A549 (cell line): ENCODE results near the gene NKIRAS2. TPM values are rescaled to one million over a fixed set of nuclear protein-coding genes. Genes with fewer than 3 reads are reported as not detected.

Source experiments
- ATAC-seq, 2 experiments: fragments of 200-7000 bp in 1 of 2; fragments of >200 bp in 1 of 2; cut with Nextera tagmentation in 1 of 2; cut with Tn5 transposase in 1 of 2; 3 replicates each; pipeline versions ENCODE4 v1.8.0 to v1.9.1; 2018 to 2020; ENCODE audit warnings: mild to moderate bottlenecking in 1 of 2, moderate library complexity in 1 of 2
- CTCF ChIA-PET: fragments of 300-600 bp; sonication (Branson Sonifier 250); formaldehyde crosslinking; extraction: SDS; loops from one replicate; lab custom pipeline; 2021; ENCODE audit warnings: antibody characterized with exemption, inconsistent platforms; lab: Yijun Ruan, JAX
- POLR2A ChIA-PET: fragments of 350-600 bp; formaldehyde crosslinking; extraction: SDS; loops from one replicate; lab custom pipeline; 2021; ENCODE audit warnings: antibody characterized with exemption, inconsistent platforms; lab: Yijun Ruan, JAX
- DNase-seq, 2 experiments: peaks; one replicate each; pipeline versions ENCODE4 v3.0.0 to v3.0.0-alpha.2; 2011 to 2016; ENCODE audit warnings: low read depth in 1 of 2, low spot score in 1 of 2
- FAIRE-seq: peaks from 2 replicates; lab custom pipeline; 2011; peaks lifted over from hg19 to GRCh38; lab: Jason Lieb, UNC
- H3K27ac ChIP-seq, 2 experiments: fragments of >200 bp; sonication (Bioruptor Twin); formaldehyde crosslinking; 3 replicates each; pipeline ENCODE4 v1.5.1; 2016 to 2017
- H3K4me1 ChIP-seq: fragments of >200 bp; sonication (Bioruptor Twin); formaldehyde crosslinking; 3 replicates; pipeline ENCODE4 v1.6.1; 2016
- H3K4me2 ChIP-seq: fragments of >200 bp; sonication (Bioruptor Twin); formaldehyde crosslinking; 3 replicates; pipeline ENCODE4 v1.6.1; 2016
- H3K4me3 ChIP-seq: fragments of >200 bp; sonication (Bioruptor Twin); formaldehyde crosslinking; 3 replicates; pipeline ENCODE4 v1.5.1; 2016
- H3K9me3 ChIP-seq: fragments of >200 bp; sonication (Bioruptor Twin); formaldehyde crosslinking; 3 replicates; pipeline ENCODE4 v1.6.1; 2016
- BHLHE40 ChIP-seq: IDR thresholded peaks from 2 replicates; pipeline ENCODE4 v1.6.1; 2012; ENCODE audit warnings: low read depth, low read length, inconsistent platforms
- CEBPB ChIP-seq, 2 experiments: fragments of >200 bp in 1 of 2; sonication (Bioruptor Twin) in 1 of 2; formaldehyde crosslinking in 1 of 2; IDR thresholded peaks; 2 replicates each; pipeline ENCODE4 v1.6.1; 2012 to 2016
- FOSL2 ChIP-seq, 2 experiments: fragments of 450-650 bp in 1 of 2; fragments of >200 bp in 1 of 2; sonication (Bioruptor Twin) in 1 of 2; formaldehyde crosslinking; IDR thresholded peaks; 2 replicates each; pipeline versions ENCODE4 v1.5.0 to v1.6.1; 2016 to 2020; ENCODE audit warnings: mild to moderate bottlenecking in 1 of 2, moderate library complexity in 1 of 2
- HEYL ChIP-seq: fragments of 250-450 bp; sonication (Bioruptor Pico); IDR thresholded peaks from 2 replicates; pipeline ENCODE4 v1.8.0; 2021; ENCODE audit warnings: mild to moderate bottlenecking, moderate library complexity
- HOXA7 ChIP-seq: fragments of 250-450 bp; sonication (Bioruptor Pico); IDR thresholded peaks from 2 replicates; pipeline ENCODE4 v1.5.0; 2020; ENCODE audit warnings: mild to moderate bottlenecking, moderate library complexity
- HOXB13 ChIP-seq: fragments of 250-450 bp; sonication (Bioruptor Pico); IDR thresholded peaks from 2 replicates; pipeline ENCODE4 v1.5.0; 2020; ENCODE audit warnings: low read depth, mild to moderate bottlenecking, moderate library complexity
- JUN ChIP-seq, 2 experiments: fragments of >200 bp; sonication (Bioruptor Twin); formaldehyde crosslinking; IDR thresholded peaks; 2 replicates in 1 of 2; 3 replicates in 1 of 2; pipeline ENCODE4 v1.6.1; 2016 to 2017
- JUNB ChIP-seq: fragments of >200 bp; sonication (Bioruptor Twin); formaldehyde crosslinking; IDR thresholded peaks from 2 replicates; pipeline ENCODE4 v1.6.1; 2016
- KDM1A ChIP-seq: fragments of 200-600 bp; sonication (generic); IDR thresholded peaks from 2 replicates; pipeline ENCODE4 v1.6.1; 2016; ENCODE audit warnings: low read depth, mild to moderate bottlenecking
- KDM5A ChIP-seq: fragments of 200-600 bp; sonication (generic); IDR thresholded peaks from 2 replicates; pipeline ENCODE4 v1.6.1; 2016; ENCODE audit warnings: antibody characterized with exemption, mild to moderate bottlenecking
- MAFK ChIP-seq: fragments of 450-650 bp; IDR thresholded peaks from 2 replicates; pipeline ENCODE4 v1.6.1; 2014; ENCODE audit not compliant: partially characterized antibody
- NFE2L2 ChIP-seq: fragments of 150-350 bp; conservative IDR thresholded peaks from 2 replicates; pipeline ENCODE4 v1.6.1; 2014; ENCODE audit warnings: low read length
- NPAS2 ChIP-seq: fragments of 250-450 bp; sonication (Bioruptor Pico); IDR thresholded peaks from 2 replicates; pipeline ENCODE4 v1.8.0; 2022; ENCODE audit warnings: mild to moderate bottlenecking, moderate library complexity, borderline replicate concordance
- PHF8 ChIP-seq: fragments of 200-600 bp; sonication (generic); IDR thresholded peaks from 2 replicates; pipeline ENCODE4 v1.6.1; 2016; ENCODE audit warnings: low read depth, mild to moderate bottlenecking, antibody characterized with exemption, moderate library complexity, borderline replicate concordance
- POLR2A ChIP-seq: IDR thresholded peaks from 2 replicates; pipeline ENCODE4 v1.6.1; 2012; ENCODE audit warnings: mild to moderate bottlenecking, low read length
- POLR2AphosphoS2 ChIP-seq: conservative IDR thresholded peaks from 2 replicates; pipeline ENCODE4 v1.6.1; 2012; ENCODE audit warnings: low read length, improper control_type of control experiment, inconsistent platforms
- RCOR1 ChIP-seq: fragments of 150-350 bp; IDR thresholded peaks from 2 replicates; pipeline ENCODE4 v1.6.1; 2014; ENCODE audit warnings: antibody characterized with exemption, low read length, low read depth
- RNF2 ChIP-seq: fragments of 200-600 bp; sonication (generic); IDR thresholded peaks from 2 replicates; pipeline ENCODE4 v1.6.1; 2016; ENCODE audit warnings: low read depth, mild to moderate bottlenecking, antibody characterized with exemption, moderate library complexity, borderline replicate concordance
- SMC3 ChIP-seq: fragments of >200 bp; sonication (Bioruptor Twin); formaldehyde crosslinking; IDR thresholded peaks from 3 replicates; pipeline ENCODE4 v1.6.1; 2018; ENCODE audit warnings: inconsistent platforms
- SREBF2 ChIP-seq: fragments of 450-650 bp; IDR thresholded peaks from 2 replicates; pipeline ENCODE4 v1.6.1; 2014; ENCODE audit warnings: mild to moderate bottlenecking, moderate library complexity
- TP53 ChIP-seq: fragments of 250-450 bp; sonication (Bioruptor Pico); IDR thresholded peaks from 2 replicates; pipeline ENCODE4 v1.5.0; 2021; ENCODE audit warnings: mild to moderate bottlenecking, moderate library complexity
- ZC3H11A ChIP-seq: fragments of 450-650 bp; IDR thresholded peaks from 2 replicates; pipeline ENCODE4 v1.6.1; 2014; ENCODE audit warnings: antibody characterized with exemption, mild to moderate bottlenecking
- ZNF302 ChIP-seq: fragments of 250-450 bp; sonication (Bioruptor Pico); IDR thresholded peaks from 2 replicates; pipeline ENCODE4 v1.9.0; 2021; ENCODE audit warnings: inconsistent platforms, mild to moderate bottlenecking, moderate library complexity
- ZSCAN20 ChIP-seq: fragments of 250-450 bp; sonication (Bioruptor Pico); IDR thresholded peaks from 2 replicates; pipeline ENCODE4 v1.8.0; 2022; ENCODE audit warnings: mild to moderate bottlenecking, moderate library complexity
- WGBS: methylation state at CpG from one replicate; pipeline ENCODE4 v1.1.6; 2017; ENCODE audit errors: missing lambda C conversion rate; 5-methylcytosine and 5-hydroxymethylcytosine counted together
- polyA plus RNA-seq, 4 experiments: library from polyadenylated mRNA; depleted of rRNA in 3 of 4; stranded (reverse); fragments of >200 nt; fragmentation: RNase III in 1 of 4; extraction: RNeasy Plus Mini Kit Qiagen cat#74134 plus additional on column Dnase treatment in 1 of 4; gene quantifications; 2 replicates in 3 of 4; 3 replicates in 1 of 4; pipeline ENCODE4 v1.2.3, GENCODE V29; 2011 to 2017
- TF ChIP-seq, protein P1 (sequence below): fragments of >200 bp; sonication (Bioruptor Twin); formaldehyde crosslinking; IDR thresholded peaks from 3 replicates; pipeline ENCODE4 v1.5.1; 2016
- TF ChIP-seq, protein P2 (sequence below): fragments of 450-650 bp; IDR thresholded peaks from 2 replicates; pipeline ENCODE4 v1.6.1; 2014; ENCODE audit warnings: antibody characterized with exemption
- TF ChIP-seq, protein P3 (sequence below): IDR thresholded peaks from 2 replicates; pipeline ENCODE4 v1.6.1; 2012; ENCODE audit warnings: low read depth, borderline replicate concordance
- TF ChIP-seq, protein P4 (sequence below): fragments of 150-350 bp; IDR thresholded peaks from 2 replicates; pipeline ENCODE4 v1.6.1; 2014; ENCODE audit warnings: low read depth, mild to moderate bottlenecking, low read length
- TF ChIP-seq, protein P5 (sequence below): fragments of >200 bp; sonication (Bioruptor Twin); formaldehyde crosslinking; IDR thresholded peaks from 3 replicates; pipeline ENCODE4 v1.6.1; 2016
- TF ChIP-seq, protein P6 (sequence below): IDR thresholded peaks from 2 replicates; pipeline ENCODE4 v1.6.1; 2012
- TF ChIP-seq, protein P7 (sequence below): fragments of 250-450 bp; sonication (Bioruptor Pico); IDR thresholded peaks from 2 replicates; pipeline ENCODE4 v1.5.0; 2020; ENCODE audit warnings: low read depth, mild to moderate bottlenecking, moderate library complexity

NKIRAS2 gene
- polyA plus RNA-seq, 2 of the 4 experiments (the other 2 are of a cell fraction) = 48.0 to 52.2 TPM

DNA sequence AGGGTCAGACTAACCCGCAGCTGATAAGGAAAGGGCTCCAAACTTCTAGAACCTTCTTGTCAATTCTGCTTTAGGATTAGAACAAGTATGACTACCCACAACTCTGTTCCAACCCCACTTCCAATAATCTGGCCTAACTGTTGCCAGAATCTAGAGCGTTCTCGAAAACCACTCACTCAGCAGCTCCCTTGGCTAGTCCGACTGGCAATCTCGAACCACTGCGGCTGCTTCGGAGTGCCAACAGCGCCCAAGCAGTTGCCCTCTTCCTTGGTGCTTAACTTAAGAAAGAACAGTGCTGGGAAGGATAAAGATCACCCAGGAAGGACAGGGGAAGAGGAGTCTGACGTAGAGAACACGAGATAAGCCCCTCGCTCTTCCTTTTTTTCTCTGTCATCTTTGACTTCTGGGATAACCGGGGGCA, 3.5 kb upstream of the NKIRAS2 start (continued):
- TF ChIP-seq ZC3H11A (no peak), FOSL2 (IDR thresholded peaks at IDR 0.05) (no peak), FOSL2 (CRISPR knock-in tag; IDR thresholded peaks at IDR 0.05) (no peak), KDM1A (no peak), POLR2AphosphoS2 (no peak), HOXB13 (CRISPR knock-in tag) (no peak), NPAS2 (CRISPR knock-in tag) (no peak), MAFK (no peak)
- TF ChIP-seq, protein P1, sequence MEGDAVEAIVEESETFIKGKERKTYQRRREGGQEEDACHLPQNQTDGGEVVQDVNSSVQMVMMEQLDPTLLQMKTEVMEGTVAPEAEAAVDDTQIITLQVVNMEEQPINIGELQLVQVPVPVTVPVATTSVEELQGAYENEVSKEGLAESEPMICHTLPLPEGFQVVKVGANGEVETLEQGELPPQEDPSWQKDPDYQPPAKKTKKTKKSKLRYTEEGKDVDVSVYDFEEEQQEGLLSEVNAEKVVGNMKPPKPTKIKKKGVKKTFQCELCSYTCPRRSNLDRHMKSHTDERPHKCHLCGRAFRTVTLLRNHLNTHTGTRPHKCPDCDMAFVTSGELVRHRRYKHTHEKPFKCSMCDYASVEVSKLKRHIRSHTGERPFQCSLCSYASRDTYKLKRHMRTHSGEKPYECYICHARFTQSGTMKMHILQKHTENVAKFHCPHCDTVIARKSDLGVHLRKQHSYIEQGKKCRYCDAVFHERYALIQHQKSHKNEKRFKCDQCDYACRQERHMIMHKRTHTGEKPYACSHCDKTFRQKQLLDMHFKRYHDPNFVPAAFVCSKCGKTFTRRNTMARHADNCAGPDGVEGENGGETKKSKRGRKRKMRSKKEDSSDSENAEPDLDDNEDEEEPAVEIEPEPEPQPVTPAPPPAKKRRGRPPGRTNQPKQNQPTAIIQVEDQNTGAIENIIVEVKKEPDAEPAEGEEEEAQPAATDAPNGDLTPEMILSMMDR = no peak

DNA sequence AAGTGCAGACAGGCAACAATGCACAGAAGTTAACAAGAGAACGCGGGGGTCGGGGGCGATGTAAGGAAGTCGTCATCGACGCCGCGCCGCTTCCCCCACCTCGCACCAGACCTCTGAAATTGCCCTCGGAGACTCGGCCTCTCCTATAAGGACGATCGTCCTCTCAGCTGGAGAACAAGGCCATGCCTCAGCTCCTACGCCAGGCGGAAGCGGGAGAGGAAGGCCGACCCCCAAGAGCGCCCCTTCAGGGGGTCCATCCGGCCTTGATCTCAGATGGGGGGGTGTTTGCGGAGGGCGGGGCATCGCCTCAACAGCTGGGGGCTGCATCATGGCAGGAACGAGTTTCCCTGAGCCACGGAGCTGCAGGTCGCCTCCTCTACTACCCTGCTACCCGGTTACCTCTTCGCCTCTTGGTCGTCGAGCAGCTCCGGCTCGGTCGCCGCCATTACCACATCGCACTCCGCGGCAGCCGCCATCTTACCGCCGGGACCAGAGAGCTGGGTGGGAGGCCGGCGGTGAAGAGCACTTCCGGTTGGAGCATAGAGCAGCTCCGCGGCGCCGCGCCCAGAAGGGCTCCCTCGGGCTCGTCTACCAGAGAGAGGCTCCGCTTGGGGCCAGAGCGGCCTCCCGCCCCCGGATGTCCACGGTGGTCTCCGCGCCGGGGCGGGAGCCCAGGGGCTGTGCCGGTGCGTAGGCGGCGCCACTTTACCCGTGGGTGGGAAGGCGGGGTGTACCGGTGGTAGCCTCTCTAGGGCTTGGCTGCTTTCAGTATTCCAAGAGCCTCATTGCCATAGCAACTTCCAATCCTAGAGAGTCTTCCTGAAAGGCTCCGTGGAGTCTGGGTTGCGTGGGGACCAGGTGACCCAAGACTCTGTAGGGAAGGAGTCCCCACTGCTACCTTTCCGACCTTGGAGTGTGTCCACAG, 2.7 kb upstream of the NKIRAS2 start, which contains the start of gene DNAJC7:
Gene DNAJC7 (minus strand): TSS at position 499 of the 925 bp plus-strand sequence. CDS start 23 bp downstream, at position 476.
- CTCF ChIA-PET = interaction anchor here (0.6 to 19.4 kb wide), 15 partner anchors 7 to 121 kb away, joined by 3 to 658 read pairs (median 8); partner anchors contain the start of genes CNP, DHX58, HSPB9 and KAT2A
- WGBS = 1% methylated on average over 54 of the region's 70 CpGs
- H3K4me1 ChIP-seq = peaks cover 25% of the 10 kb centered on the region
- H3K4me3 ChIP-seq = peak within 1 kb of the TSS; percentile 72
- peak within 1 kb of the TSS; percentile 87 for H3K4me2 ChIP-seq
- no peaks in the 10 kb centered on the region for H3K9me3 ChIP-seq
- DNase-seq = peak; percentile 96 to 98
- ATAC-seq = peak; percentile 92 to 95
- peak within 1 kb of the TSS; percentile 93 to 94 for H3K27ac ChIP-seq
- no peak for FAIRE-seq
- POLR2A ChIA-PET = interaction anchor here (0.5 to 2.3 kb wide), 28 partner anchors 8 to 1916 kb away, joined by 3 to 27 read pairs (median 3); partner anchors contain the start of genes CNP, KAT2A, ODAD4 and STAT5A
- no peak for TF ChIP-seq ZSCAN20 (CRISPR knock-in tag)
- TF ChIP-seq JUNB = no peak
- TF ChIP-seq HEYL (CRISPR knock-in tag) = no peak
- TF ChIP-seq HOXA7 (CRISPR knock-in tag) = no peak
- 0 out of 2 replicates have a peak, but pooled peaks have one; percentile 70 for TF ChIP-seq TP53 (CRISPR knock-in tag)
- TF ChIP-seq, protein P2, sequence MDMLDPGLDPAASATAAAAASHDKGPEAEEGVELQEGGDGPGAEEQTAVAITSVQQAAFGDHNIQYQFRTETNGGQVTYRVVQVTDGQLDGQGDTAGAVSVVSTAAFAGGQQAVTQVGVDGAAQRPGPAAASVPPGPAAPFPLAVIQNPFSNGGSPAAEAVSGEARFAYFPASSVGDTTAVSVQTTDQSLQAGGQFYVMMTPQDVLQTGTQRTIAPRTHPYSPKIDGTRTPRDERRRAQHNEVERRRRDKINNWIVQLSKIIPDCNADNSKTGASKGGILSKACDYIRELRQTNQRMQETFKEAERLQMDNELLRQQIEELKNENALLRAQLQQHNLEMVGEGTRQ = peak; percentile 34; the same call in 1 of the 2 replicates
- TF ChIP-seq, protein P3, sequence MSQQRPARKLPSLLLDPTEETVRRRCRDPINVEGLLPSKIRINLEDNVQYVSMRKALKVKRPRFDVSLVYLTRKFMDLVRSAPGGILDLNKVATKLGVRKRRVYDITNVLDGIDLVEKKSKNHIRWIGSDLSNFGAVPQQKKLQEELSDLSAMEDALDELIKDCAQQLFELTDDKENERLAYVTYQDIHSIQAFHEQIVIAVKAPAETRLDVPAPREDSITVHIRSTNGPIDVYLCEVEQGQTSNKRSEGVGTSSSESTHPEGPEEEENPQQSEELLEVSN = 0 out of 2 replicates have a peak, but pooled peaks have one; percentile 26
- TF ChIP-seq PHF8 = peak; percentile 96
- no peak for TF ChIP-seq BHLHE40
- no peak for TF ChIP-seq KDM1A
- no peak for TF ChIP-seq MAFK
- TF ChIP-seq, protein P4, sequence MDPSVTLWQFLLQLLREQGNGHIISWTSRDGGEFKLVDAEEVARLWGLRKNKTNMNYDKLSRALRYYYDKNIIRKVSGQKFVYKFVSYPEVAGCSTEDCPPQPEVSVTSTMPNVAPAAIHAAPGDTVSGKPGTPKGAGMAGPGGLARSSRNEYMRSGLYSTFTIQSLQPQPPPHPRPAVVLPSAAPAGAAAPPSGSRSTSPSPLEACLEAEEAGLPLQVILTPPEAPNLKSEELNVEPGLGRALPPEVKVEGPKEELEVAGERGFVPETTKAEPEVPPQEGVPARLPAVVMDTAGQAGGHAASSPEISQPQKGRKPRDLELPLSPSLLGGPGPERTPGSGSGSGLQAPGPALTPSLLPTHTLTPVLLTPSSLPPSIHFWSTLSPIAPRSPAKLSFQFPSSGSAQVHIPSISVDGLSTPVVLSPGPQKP = peak; percentile 82
- TF ChIP-seq CEBPB (IDR thresholded peaks at IDR 0.05) = peak in 1 of 2 experiments; percentile 26; a peak in 1 of 4 replicates
- TF ChIP-seq JUN (IDR thresholded peaks at IDR 0.05) = peak; percentile 81 to 97; a peak in 4 of 5 replicates
- TF ChIP-seq, protein P5, sequence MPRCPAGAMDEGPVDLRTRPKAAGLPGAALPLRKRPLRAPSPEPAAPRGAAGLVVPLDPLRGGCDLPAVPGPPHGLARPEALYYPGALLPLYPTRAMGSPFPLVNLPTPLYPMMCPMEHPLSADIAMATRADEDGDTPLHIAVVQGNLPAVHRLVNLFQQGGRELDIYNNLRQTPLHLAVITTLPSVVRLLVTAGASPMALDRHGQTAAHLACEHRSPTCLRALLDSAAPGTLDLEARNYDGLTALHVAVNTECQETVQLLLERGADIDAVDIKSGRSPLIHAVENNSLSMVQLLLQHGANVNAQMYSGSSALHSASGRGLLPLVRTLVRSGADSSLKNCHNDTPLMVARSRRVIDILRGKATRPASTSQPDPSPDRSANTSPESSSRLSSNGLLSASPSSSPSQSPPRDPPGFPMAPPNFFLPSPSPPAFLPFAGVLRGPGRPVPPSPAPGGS = peak; percentile 77; the same call in 2 of the 3 replicates
- no peak for TF ChIP-seq RNF2
- no peak for TF ChIP-seq NFE2L2
- no peak for TF ChIP-seq RCOR1
- TF ChIP-seq, protein P6, sequence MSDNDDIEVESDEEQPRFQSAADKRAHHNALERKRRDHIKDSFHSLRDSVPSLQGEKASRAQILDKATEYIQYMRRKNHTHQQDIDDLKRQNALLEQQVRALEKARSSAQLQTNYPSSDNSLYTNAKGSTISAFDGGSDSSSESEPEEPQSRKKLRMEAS = peak; percentile 86
- peak; percentile 83 for TF ChIP-seq POLR2A
- TF ChIP-seq ZNF302 (CRISPR knock-in tag) = no peak
- peak; percentile 38 for TF ChIP-seq SMC3
- TF ChIP-seq, protein P7, sequence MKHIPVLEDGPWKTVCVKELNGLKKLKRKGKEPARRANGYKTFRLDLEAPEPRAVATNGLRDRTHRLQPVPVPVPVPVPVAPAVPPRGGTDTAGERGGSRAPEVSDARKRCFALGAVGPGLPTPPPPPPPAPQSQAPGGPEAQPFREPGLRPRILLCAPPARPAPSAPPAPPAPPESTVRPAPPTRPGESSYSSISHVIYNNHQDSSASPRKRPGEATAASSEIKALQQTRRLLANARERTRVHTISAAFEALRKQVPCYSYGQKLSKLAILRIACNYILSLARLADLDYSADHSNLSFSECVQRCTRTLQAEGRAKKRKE (CRISPR knock-in tag) = no peak
- peak; percentile 56; the same call in 1 of the 2 replicates for TF ChIP-seq KDM5A
- no peak for TF ChIP-seq SREBF2
